Measurements from ENCODE around the gene DAD1.

The DAD1 gene

GRCh38 chr14:22524784-22525161 is 64.3 kb downstream of the DAD1 start:
- no peak for TF ChIP-seq CTCF (IDR thresholded peaks at IDR 0.05; ENCODE audit: insufficient read depth, missing control alignments)
- DNase-seq (ENCODE audit: insufficient read length, low spot score) = no peak
- FAIRE-seq = no peak

- FAIRE-seq = no peak
- no peak for TF ChIP-seq CTCF (IDR thresholded peaks at IDR 0.05; ENCODE audit: insufficient read depth, missing control alignments)
- DNase-seq (ENCODE audit: insufficient read length, low spot score) = no peak
Measured at GRCh38 chr14:22524115-22524783, 64.8 kb downstream of the DAD1 start.

- no peak for TF ChIP-seq CTCF (IDR thresholded peaks at IDR 0.05; ENCODE audit: insufficient read depth, missing control alignments)
- DNase-seq (ENCODE audit: insufficient read length, low spot score) (no peak), FAIRE-seq (no peak)
Measured at GRCh38 chr14:22523283-22523682, 65.7 kb downstream of the DAD1 start.

- no peak for TF ChIP-seq CTCF (IDR thresholded peaks at IDR 0.05; ENCODE audit: insufficient read depth, missing control alignments)
- DNase-seq (ENCODE audit: insufficient read length, low spot score) = no peak
- FAIRE-seq = no peak
Measured at GRCh38 chr14:22522466-22522957, 66.5 kb downstream of the DAD1 start.

- no peak for DNase-seq (ENCODE audit: insufficient read length, low spot score)
- no peak for FAIRE-seq
- TF ChIP-seq CTCF (IDR thresholded peaks at IDR 0.05; ENCODE audit: insufficient read depth, missing control alignments) = no peak
Measured at GRCh38 chr14:22521449-22522239, 67.4 kb downstream of the DAD1 start.

- no peak for TF ChIP-seq CTCF (IDR thresholded peaks at IDR 0.05; ENCODE audit: insufficient read depth, missing control alignments)
- FAIRE-seq = no peak
- DNase-seq (ENCODE audit: insufficient read length, low spot score) = no peak
Measured at GRCh38 chr14:22520796-22521195, 68.2 kb downstream of the DAD1 start.
